Activated CD8-positive, alpha-beta memory T cell treated with anti-CD3 and anti-CD28 coated beads, Interleukin-2, amount 50 U/mL, for 4 hours (primary cell): ENCODE results near the gene FATE1.

Source experiments
- DNase-seq: peaks from one replicate; pipeline ENCODE4 v3.0.0-alpha.2; 2020

The FATE1 gene

DNA sequence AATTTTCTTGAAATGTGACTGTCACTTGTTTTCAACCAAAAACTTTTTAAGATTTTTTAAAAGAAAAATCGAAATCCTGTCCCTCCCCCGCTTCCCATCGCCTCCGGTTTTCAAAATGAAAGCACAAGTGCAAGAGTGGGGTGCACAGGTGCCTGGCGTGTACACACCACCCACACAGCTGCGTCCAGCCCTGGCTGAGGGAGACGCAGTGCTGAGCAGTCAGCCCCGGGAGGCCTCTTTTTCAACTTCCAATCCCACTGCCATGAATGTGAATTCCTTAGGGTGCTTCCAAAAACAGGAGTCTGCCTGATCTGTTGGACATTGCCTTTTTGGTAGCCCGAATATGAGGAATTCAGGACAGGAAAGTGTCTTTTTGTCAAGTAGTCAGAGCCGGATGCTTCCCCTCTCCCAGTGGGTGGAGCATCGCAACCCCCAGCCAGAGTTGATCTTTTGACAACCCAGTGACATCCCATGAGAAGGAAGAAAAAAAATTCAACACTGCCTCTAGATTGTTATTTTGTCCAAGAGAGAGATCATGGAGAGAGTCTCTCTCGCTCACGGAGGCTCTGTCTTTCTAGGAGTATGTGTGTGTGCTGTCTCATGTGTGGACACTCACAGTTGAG is 11.7 kb upstream of the FATE1 start:
- DNase-seq = no peak

- no peak for DNase-seq
Measured at GRCh38 chrX:151708821-151709220, 7.0 kb upstream of the FATE1 start.

DNA sequence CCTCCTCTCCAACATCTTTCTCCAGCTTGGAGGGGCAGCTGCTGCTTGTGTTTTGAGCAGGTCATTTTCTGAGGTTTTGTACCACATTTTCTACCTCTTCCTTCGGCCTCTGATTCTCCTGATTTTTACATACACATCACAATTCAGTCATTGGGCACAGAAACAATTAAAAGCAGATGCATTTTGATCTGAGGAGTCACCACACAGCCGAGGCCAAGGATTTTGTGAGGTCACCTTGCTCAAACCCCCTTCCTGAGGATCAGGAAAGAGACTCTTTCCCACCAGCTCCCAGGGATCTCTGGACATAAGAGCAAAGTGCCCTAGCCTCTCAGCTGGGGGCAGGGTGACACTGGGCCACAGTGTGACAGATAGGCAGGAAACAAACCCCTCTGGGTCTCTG is 5.4 kb upstream of the FATE1 start:
- DNase-seq = no peak

DNA sequence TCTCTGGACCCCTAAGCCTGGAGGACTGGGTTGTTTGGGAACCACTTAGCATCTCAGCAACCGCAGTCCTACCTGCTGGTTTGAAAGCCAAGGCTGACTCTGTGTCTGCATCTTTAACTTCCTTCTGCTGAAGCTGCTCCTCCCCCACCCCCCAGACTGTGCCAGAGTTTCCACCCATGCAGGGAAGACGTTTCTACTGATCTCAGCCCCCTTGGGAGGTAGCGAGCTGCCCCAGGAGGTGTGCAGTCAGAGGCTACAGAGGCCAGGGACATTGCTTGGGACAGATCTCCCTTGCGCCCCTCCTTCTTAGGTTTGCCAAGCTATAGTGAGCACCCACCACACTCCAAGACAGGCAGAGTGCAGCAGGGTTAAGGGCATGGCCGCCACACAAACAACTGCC is 4.7 kb upstream of the FATE1 start:
- DNase-seq = no peak

GRCh38 chrX:151711787-151712186 is 4.0 kb upstream of the FATE1 start:
- DNase-seq = no peak

GRCh38 chrX:151712253-151712652 is 3.6 kb upstream of the FATE1 start:
- DNase-seq = no peak

GRCh38 chrX:151713849-151714248 is 2.0 kb upstream of the FATE1 start:
- DNase-seq = no peak

DNA sequence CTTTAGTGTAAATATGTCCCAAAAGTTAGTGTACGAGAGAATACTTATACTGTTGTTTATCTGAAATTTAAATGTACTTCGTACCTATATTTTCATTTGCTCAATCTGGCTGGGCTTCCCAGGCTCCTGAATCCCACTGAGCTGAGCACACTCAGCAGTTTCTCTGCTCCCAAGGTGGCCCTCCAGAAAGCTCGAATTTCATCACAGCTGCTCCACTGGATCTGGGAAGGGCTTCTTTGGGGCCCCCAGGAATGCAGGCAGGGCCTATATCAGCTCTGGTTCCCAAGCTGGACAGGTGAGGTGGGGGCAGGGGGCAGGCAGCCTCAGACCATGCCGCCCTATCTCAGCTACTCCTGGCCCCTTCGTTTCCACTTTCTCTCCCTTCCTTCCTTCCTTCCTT is 1.5 kb upstream of the FATE1 start:
- DNase-seq = no peak

DNA sequence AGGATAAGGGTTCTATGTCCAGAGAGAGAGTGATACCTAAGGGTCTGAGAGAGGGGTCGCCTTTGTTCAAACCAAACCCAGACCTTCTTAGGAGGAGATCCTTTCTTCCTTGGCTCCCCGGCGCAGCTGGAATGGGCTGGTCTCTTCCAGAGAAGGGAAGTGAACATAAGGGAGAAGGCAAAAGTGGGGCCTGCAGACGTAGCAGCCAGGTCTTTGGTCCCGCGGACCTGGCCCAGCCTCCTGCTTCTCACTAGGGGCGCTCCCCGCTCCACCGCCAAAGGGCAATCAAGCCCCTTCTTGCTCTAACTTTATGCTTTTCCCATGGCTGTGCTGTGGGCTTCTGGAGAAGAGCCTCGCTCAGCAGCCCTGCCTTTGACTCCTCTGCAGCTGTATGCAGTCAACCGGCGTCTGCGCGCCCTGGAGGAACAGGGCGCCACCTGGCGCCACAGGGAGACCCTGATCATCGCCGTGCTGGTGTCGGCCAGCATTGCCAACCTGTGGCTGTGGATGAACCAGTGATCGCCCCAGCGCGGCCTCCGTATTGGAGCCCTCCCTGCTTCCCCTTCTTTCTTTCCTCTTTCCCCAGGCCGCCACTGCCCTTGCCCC is 6.5 kb downstream of the FATE1 start:
- DNase-seq = no peak

GRCh38 chrX:151723156-151723760 is 7.4 kb downstream of the FATE1 start:
- no peak for DNase-seq

DNA sequence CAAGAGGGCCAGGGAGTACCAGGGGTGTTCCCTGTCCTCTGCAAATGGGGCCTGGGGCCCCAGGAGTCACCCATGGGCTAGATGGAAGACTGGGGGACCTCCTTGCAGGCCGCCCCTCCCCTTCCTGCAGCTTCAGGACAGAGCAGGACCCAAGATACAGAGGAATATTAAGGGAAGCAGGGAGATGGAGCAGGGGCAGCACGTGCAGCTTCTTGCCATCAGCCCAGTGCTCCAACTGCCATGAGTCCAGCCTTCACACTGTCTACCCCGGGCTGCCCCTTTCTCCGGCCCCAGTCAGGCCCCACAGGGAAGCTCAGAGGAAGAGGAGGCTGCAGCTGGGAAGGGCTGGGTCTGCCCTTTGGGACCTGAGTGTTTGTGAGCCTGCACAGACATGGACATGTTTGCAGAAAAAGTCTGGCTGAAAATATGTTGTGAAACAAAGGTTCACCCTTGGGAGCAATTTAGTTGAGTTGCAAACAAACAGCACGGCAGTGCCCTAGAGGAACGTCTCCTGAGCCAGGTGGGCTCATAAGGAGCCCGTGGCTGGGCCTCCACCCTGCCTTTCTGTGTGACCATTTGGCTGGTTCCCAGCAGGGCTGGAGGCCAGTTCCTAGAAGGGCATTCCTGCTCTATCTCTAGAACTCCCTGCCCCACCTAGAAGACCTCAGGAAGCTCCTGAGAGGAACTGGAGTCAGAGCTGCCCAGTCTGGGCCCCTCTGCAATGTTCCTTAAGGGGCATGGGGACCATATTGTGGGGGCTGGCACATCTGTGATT is 8.9 kb downstream of the FATE1 start:
- DNase-seq = no peak

DNA sequence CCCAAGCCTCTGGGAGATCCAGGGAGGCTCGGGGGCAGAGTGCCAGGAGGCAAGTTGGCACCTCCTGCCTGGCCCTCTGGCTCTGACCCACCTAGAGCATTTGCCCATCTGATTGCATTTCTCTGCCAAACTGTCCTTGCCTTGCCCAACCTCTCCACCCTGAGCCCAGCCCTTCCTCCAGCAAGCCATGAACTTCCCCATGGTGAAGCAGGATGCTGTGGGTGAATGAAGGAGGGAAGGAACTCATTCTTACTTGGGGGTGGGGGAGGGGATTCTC is 9.4 kb downstream of the FATE1 start:
- DNase-seq = no peak

- DNase-seq = no peak
Measured at GRCh38 chrX:151726751-151727150, 10.9 kb downstream of the FATE1 start.

DNA sequence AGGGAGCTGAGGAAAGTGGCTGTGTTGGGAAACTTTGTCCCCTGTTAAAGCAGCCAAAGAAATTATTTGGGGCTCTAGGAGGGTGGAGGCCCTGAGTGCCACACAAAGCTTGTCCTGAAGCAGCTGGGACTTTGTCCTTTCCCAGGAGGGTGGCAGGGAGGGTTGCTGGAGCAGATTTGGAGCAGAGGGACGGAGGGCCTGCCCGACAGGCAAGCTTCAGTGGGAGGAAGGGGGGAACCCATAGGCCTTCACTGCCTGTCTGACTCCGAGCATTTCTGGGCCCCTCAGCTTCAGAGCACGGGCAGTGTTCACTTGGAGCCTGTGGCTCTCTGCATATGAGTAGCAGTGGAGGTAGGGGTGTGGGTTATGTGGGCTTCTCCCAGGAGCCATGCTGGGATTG is 11.5 kb downstream of the FATE1 start:
- DNase-seq = no peak

DNA sequence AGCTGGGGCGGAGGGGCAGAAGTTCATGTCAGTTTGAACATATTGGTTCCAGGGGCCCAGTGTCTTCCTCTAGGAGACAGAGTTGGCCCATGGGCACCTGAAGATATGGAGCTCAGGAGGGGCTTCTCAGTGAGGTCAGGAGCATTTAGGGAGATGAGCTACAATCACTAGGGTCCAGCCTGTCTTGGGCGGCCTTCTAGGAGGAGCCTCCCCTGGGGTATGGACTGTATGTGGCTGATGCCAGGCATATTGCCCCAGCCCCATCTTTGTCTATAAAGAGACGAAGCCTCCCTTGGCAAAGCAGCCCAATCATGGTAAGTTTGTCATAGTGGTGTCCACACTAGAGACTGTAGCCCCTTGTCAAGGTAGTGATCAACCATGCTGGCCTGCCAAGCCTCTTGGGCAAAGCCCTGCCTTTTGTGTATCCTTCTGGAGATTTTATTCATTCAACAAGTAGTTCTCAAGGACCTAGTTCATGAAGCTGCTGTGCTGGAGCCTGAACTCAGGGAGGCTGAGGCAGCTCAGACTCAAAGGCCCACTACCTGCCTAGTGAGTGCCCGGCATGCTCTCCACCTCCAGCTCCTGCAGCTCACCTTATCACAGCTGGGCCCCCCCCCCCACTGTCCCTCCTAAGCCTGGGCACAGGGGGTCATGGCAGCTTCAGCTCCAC is 13.4 kb downstream of the FATE1 start:
- DNase-seq = no peak

DNA sequence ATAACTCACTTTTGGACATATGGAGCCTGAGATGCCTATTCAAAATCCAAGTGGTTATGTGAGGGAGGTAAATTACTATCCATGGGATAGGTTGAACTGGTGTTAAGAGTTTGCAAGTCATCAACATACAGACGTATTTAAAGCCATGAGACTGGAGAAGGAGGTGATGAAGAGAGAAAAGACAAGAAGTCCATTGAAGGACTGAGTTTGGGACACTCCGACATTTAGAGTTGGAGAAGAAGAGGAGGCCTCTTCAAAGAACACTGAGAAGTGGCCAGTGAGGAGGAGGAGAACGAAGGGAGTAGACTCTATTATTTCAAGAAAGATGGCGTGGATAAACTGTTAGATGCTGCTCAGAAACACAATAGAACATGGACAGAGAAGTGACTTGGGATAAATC is 18.6 kb downstream of the FATE1 start, which contains the start of gene CNGA2:
CNGA2 (plus strand) TSS at position 301 of the 400 bp plus-strand sequence. CDS start 3,738 bp downstream, outside the sequence.
- no peak for DNase-seq

DNA sequence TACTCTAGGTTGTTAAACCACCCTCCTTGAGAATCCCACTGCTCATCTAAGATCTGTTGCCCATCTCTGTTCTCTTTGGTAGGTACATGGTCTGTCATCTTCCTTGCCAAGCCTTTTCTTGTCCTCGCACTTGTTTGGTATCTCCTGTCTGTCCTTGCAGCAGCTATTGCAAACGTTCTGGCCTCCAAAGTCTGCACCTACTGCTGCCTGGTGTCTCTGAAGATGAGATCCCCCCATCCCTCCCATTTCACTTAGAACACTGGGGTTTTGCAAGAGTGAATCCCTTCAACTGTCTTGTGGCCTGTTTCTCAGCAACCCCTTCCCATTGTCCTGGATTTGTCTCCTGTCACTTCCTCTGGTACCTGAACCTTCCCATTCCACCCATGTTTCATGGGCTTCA is 19.4 kb downstream of the FATE1 start:
- no peak for DNase-seq

GRCh38 chrX:151736685-151737084 is 20.9 kb downstream of the FATE1 start:
- DNase-seq = no peak

DNA sequence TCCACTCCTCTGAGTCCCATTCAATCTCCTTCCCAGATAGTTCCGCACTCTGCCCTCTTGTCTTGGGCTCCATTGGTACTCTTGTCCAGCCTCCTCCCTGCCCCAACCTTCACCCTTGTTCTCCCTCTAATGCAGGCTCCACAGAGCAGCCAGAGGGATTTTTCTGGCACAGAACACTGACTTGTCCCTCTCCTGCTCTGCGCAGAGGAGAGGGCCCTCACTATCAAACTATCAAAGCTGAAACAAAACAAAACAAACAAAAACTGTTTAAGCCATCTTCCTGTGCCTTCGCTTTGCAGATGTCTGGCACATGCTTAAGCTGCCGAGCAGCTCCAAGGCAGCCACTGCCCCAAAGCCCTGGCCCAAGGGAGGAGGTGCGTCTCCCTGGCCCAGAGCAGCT is 21.7 kb downstream of the FATE1 start:
- no peak for DNase-seq

DNA sequence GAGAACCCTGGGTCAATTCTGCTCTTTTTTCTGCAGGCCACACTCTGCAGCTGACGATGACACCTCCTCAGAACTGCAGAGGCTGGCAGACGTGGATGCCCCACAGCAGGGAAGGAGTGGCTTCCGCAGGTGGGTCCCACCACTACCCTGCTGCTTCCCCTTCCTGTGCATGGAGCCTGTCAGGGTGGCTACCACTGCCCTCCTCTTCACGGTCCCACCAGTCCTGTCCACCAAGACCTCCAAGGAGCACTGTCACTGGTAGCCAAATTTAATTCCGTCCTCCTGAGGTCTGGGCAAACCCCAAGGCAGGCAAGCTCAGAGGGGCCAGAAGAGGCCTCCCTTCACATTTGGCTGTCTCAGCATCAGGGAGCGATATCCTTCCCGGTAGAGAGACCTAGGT is 22.9 kb downstream of the FATE1 start:
- no peak for DNase-seq

DNA sequence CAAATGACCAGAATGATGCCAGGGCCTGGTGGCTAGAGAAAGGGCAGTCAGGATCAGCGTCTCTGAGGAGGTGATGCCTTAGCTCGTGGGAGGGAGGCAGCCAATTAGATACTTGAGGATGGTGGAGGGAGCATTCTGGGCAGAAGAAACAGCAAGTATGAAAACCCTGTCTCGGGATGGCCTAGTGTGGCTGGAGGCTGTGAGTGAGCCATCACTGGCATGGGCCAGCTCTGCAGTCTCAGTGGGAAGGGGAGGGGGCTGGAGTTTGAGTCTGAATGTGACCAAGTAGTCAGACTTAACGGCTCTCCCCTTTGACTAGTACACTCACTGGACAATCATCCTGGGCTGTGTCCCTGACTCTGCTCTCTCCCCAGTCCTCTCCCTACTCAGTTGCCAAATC is 25.8 kb downstream of the FATE1 start:
- DNase-seq = no peak

DNA sequence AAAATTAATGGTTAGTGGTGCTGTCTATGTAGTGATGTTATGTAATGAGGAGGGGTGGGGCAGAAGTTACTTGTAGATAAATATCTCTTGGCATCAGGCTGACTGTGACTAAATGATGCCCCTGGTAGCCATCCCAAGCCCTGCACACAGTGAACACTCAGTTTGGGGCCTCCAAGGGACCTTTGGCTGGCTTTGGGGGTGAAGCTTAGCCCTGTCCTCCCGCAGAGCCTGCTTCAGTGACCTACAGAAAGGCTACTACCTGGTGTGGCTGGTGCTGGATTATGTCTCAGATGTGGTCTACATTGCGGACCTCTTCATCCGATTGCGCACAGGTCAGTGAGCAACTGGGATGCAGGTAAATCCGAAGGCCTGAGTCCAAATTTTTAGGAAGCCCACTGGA is 26.5 kb downstream of the FATE1 start:
- no peak for DNase-seq

DNA sequence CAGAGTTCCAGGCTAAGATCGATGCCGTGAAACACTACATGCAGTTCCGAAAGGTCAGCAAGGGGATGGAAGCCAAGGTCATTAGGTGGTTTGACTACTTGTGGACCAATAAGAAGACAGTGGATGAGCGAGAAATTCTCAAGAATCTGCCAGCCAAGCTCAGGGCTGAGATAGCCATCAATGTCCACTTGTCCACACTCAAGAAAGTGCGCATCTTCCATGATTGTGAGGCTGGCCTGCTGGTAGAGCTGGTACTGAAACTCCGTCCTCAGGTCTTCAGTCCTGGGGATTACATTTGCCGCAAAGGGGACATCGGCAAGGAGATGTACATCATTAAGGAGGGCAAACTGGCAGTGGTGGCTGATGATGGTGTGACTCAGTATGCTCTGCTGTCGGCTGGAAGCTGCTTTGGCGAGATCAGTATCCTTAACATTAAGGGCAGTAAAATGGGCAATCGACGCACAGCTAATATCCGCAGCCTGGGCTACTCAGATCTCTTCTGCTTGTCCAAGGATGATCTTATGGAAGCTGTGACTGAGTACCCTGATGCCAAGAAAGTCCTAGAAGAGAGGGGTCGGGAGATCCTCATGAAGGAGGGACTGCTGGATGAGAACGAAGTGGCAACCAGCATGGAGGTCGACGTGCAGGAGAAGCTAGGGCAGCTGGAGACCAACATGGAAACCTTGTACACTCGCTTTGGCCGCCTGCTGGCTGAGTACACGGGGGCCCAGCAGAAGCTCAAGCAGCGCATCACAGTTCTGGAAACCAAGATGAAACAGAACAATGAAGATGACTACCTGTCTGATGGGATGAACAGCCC is 28.0 kb downstream of the FATE1 start:
- DNase-seq = no peak
